Esophagus muscularis mucosa (tissue), 3 donors: ENCODE measurements around the gene ARHGAP8.

ENCODE experiments used
- POLR2AphosphoS5 ChIP-seq, 2 donors: sonication (generic); formaldehyde crosslinking; IDR thresholded peaks; one replicate each; pipeline ENCODE4 v1.6.1; 2017; ENCODE audit warnings: antibody characterized with exemption in 2 of 2
- TF ChIP-seq, protein P1 (sequence below), 3 experiments: fragments of 200-600 bp in 2 of 3; fragments of 450-650 bp in 1 of 3; sonication (generic) in 2 of 3; IDR thresholded peaks; one replicate each; pipeline ENCODE4 v1.5.1; 2017 to 2019; ENCODE audit warnings: antibody characterized with exemption in 3 of 3, mild to moderate bottlenecking in 2 of 3, moderate library complexity in 1 of 3

DNA sequence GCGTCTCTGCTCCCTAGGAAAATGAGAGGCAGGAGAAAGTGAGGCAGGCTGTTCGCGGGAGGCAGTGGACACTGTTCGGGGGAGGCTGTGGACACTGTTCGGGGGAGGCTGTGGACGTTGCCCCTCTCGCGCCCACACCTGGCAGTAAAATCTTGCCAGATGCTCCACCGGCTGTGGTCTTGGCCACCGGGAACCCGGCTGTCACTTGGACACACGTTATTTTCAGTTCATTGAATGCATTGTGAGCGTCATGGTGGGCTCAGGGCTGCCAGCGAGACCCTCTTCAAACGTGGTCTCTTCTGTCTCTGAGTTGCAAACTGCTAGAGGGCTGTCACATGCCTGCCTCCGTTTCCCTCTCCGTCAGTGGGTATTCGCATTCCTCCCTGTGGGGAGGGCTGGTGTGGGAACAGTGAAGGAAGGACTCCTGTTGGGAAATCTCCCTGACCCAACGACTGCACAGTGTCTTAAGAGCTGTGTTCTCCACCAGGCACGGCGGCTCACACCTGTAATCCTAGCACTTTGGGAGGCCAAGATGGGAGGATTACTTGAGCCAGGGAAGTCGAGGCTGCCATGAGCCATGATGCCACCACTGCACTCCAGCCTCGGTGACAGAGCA is 49.0 kb upstream of the ARHGAP8 start:
- no peak for TF ChIP-seq POLR2AphosphoS5 (IDR thresholded peaks at IDR 0.05)
- TF ChIP-seq, protein P1, sequence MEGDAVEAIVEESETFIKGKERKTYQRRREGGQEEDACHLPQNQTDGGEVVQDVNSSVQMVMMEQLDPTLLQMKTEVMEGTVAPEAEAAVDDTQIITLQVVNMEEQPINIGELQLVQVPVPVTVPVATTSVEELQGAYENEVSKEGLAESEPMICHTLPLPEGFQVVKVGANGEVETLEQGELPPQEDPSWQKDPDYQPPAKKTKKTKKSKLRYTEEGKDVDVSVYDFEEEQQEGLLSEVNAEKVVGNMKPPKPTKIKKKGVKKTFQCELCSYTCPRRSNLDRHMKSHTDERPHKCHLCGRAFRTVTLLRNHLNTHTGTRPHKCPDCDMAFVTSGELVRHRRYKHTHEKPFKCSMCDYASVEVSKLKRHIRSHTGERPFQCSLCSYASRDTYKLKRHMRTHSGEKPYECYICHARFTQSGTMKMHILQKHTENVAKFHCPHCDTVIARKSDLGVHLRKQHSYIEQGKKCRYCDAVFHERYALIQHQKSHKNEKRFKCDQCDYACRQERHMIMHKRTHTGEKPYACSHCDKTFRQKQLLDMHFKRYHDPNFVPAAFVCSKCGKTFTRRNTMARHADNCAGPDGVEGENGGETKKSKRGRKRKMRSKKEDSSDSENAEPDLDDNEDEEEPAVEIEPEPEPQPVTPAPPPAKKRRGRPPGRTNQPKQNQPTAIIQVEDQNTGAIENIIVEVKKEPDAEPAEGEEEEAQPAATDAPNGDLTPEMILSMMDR (IDR thresholded peaks at IDR 0.05): no peak
